HCT116 (cell line): ENCODE measurements around the gene ZNF346. TPM values are rescaled to one million over a fixed set of nuclear protein-coding genes. Genes with fewer than 3 reads are reported as not detected.

Experiments
- ATAC-seq: fragments of 200-7000 bp; cut with Tn5 transposase; 2 replicates; pipeline ENCODE4 v1.9.1; 2020; ENCODE audit warnings: mild to moderate bottlenecking, moderate library complexity
- BruUV-seq: library from RNA; stranded (reverse); fragments of 400-500 nt; replicated peaks from 2 replicates; lab custom pipeline; 2021; lab: Mats Ljungman, UMichigan
- CTCF ChIA-PET: fragments of 300-600 bp; sonication (Branson Sonifier 250); formaldehyde crosslinking; loops from one replicate; lab custom pipeline; 2021; ENCODE audit warnings: antibody characterized with exemption; lab: Charles Lee
- POLR2A ChIA-PET: fragments of 300-600, 350-600 bp; sonication (Branson Sonifier 250); formaldehyde crosslinking; loops from one replicate; lab custom pipeline; 2021; ENCODE audit warnings: antibody characterized with exemption; lab: Charles Lee
- RAD21 ChIA-PET, 2 experiments: fragments of 300-600 bp; sonication (Branson Sonifier 250); formaldehyde crosslinking; loops; one replicate each; lab custom pipeline; 2023; ENCODE audit warnings: low total read pairs in 2 of 2; ENCODE audit not compliant: uncharacterized antibody in 2 of 2, unreplicated experiment in 2 of 2, low non-redundant PET in 1 of 2; lab: Charles Lee
- DNase-seq: peaks from one replicate; pipeline ENCODE4 v3.0.0-alpha.2; 2010; ENCODE audit warnings: low read depth, low spot score
- H2AFZ ChIP-seq: fragments of 200-600 bp; shearing (Covaris generic), sonication (generic); 2 replicates; pipeline ENCODE4 v1.6.1; 2017; ENCODE audit warnings: low read depth, mixed run types, mixed read lengths, antibody characterized with exemption, low read length; ENCODE audit not compliant: poor library complexity, severe bottlenecking
- H3K27ac ChIP-seq: 2 replicates; pipeline ENCODE4 v1.5.1; 2012; ENCODE audit warnings: low read depth, low read length
- H3K27me3 ChIP-seq: fragments of 200-600 bp; sonication (generic); 2 replicates; pipeline ENCODE4 v1.6.1; 2016; ENCODE audit warnings: mixed run types, low read length, mixed read lengths; ENCODE audit not compliant: insufficient read depth
- H3K36me3 ChIP-seq, 2 experiments: fragments of 200-500 bp in 1 of 2; fragments of 200-600 bp in 1 of 2; sonication (Bioruptor generic) in 1 of 2; sonication (generic) in 1 of 2; 2 replicates each; pipeline versions ENCODE4 v1.5.1 to v1.6.1; 2014 to 2016; ENCODE audit warnings: low read length in 2 of 2, inconsistent platforms in 1 of 2, mixed read lengths in 1 of 2, mixed run types in 1 of 2; ENCODE audit not compliant: insufficient read depth in 2 of 2, control insufficient read depth in 1 of 2
- H3K4me1 ChIP-seq, 2 experiments: fragments of 200-600 bp in 1 of 2; sonication (generic) in 1 of 2; 2 replicates each; pipeline versions ENCODE4 v1.5.1 to v1.6.1; 2012 to 2017; ENCODE audit warnings: low read length in 2 of 2, inconsistent platforms in 1 of 2, mild to moderate bottlenecking in 1 of 2, mixed read lengths in 1 of 2, mixed run types in 1 of 2, moderate library complexity in 1 of 2; ENCODE audit not compliant: insufficient read depth in 2 of 2, control insufficient read depth in 1 of 2
- H3K4me2 ChIP-seq: fragments of 200-600 bp; sonication (generic); 2 replicates; pipeline ENCODE4 v1.6.1; 2017; ENCODE audit warnings: mixed run types, low read length, mixed read lengths
- H3K4me3 ChIP-seq, 2 experiments: fragments of 200-600 bp in 1 of 2; sonication (generic) in 1 of 2; replicated peaks in 1 of 2; 2 replicates each; pipeline ENCODE4 v1.5.1; 2011 to 2016; ENCODE audit warnings: low read length in 2 of 2, control low read depth in 1 of 2, low read depth in 1 of 2, mild to moderate bottlenecking in 1 of 2, mixed read lengths in 1 of 2, mixed run types in 1 of 2
- H3K79me2 ChIP-seq: fragments of 200-600 bp; sonication (generic); 2 replicates; pipeline ENCODE4 v1.6.1; 2017; ENCODE audit warnings: mild to moderate bottlenecking, mixed run types, low read length, moderate library complexity, mixed read lengths; ENCODE audit not compliant: insufficient read depth
- H3K9ac ChIP-seq: fragments of 200-600 bp; sonication (generic); 2 replicates; pipeline ENCODE4 v1.6.1; 2016; ENCODE audit warnings: low read length, mixed read lengths
- H3K9me2 ChIP-seq: fragments of 200-600 bp; sonication (generic), shearing (Covaris generic); 2 replicates; pipeline ENCODE4 v1.6.1; 2017; ENCODE audit warnings: mixed run types, mild to moderate bottlenecking, moderate library complexity; ENCODE audit not compliant: insufficient read depth
- H3K9me3 ChIP-seq, 2 experiments: fragments of 200-500 bp in 1 of 2; fragments of 200-600 bp in 1 of 2; sonication (Bioruptor generic) in 1 of 2; sonication (generic) in 1 of 2; 2 replicates each; pipeline ENCODE4 v1.6.1; 2014 to 2017; ENCODE audit warnings: low read length in 2 of 2, mixed read lengths in 2 of 2, inconsistent platforms in 1 of 2, low read depth in 1 of 2, mild to moderate bottlenecking in 1 of 2, mixed run types in 1 of 2, moderate library complexity in 1 of 2; ENCODE audit not compliant: control insufficient read depth in 1 of 2, insufficient read depth in 1 of 2
- H4K20me1 ChIP-seq: fragments of 200-600 bp; sonication (generic), shearing (Covaris generic); 2 replicates; pipeline ENCODE4 v1.6.1; 2017; ENCODE audit warnings: mixed run types, mild to moderate bottlenecking, moderate library complexity; ENCODE audit not compliant: insufficient read depth
- CTCF ChIP-seq, 3 experiments: fragments of 200-600 bp in 1 of 3; sonication (generic) in 1 of 3; IDR thresholded peaks in 2 of 3; conservative IDR thresholded peaks in 1 of 3; 2 replicates each; pipeline ENCODE4 v1.5.1; 2012 to 2017; ENCODE audit warnings: low read depth in 2 of 3, low read length in 2 of 3, antibody characterized with exemption in 1 of 3, borderline replicate concordance in 1 of 3, control low read depth in 1 of 3, mild to moderate bottlenecking in 1 of 3, mixed read lengths in 1 of 3, mixed run types in 1 of 3, moderate library complexity in 1 of 3; ENCODE audit not compliant: insufficient read depth in 1 of 3
- EGR1 ChIP-seq: IDR thresholded peaks from 2 replicates; pipeline ENCODE4 v1.6.1; 2012; ENCODE audit warnings: low read depth
- ELF1 ChIP-seq: IDR thresholded peaks from 2 replicates; pipeline ENCODE4 v1.6.1; 2012; ENCODE audit warnings: low read depth, borderline replicate concordance
- POLR2A ChIP-seq: IDR thresholded peaks from 2 replicates; pipeline ENCODE4 v1.7.0; 2011; ENCODE audit warnings: borderline replicate concordance; ENCODE audit not compliant: insufficient read depth, insufficient read length; ENCODE audit errors: extremely low read depth
- RAD21 ChIP-seq: IDR thresholded peaks from 2 replicates; pipeline ENCODE4 v1.6.1; 2012; ENCODE audit warnings: low read depth, mild to moderate bottlenecking
- SIN3A ChIP-seq: IDR thresholded peaks from 2 replicates; pipeline ENCODE4 v1.6.1; 2012; ENCODE audit warnings: low read depth
- intact Hi-C: fragments of 100-400 bp; cut with micrococcal nuclease; formaldehyde crosslinking; loops from 2 replicates; pipeline ENCODE4 v1.10.0; 2022
- total RNA-seq: library from RNA; stranded (reverse); gene quantifications from one replicate; pipeline ENCODE4 v1.2.1, GENCODE V29; 2021; ENCODE audit not compliant: unreplicated experiment
- TF ChIP-seq, protein P1 (sequence below): IDR thresholded peaks from 2 replicates; pipeline ENCODE4 v1.6.1; 2011; ENCODE audit warnings: mild to moderate bottlenecking, low read length, moderate library complexity; ENCODE audit not compliant: insufficient replicate concordance; ENCODE audit errors: extremely low read depth
- TF ChIP-seq, protein P2 (sequence below): IDR thresholded peaks from 2 replicates; pipeline ENCODE4 v1.6.1; 2012; ENCODE audit warnings: low read depth
- TF ChIP-seq, protein P3 (sequence below): IDR thresholded peaks from 2 replicates; pipeline ENCODE4 v1.6.1; 2012

The ZNF346 gene
- total RNA-seq, 1 experiment from 2014 or later, result 13.7 TPM

- intact Hi-C loops, result no loop called here
- DNase-seq, result no peak
- no peak overlapping the region for H2AFZ ChIP-seq
- H3K79me2 ChIP-seq, result no peaks in the 10 kb centered on the region
- BruUV-seq, result no TSS peak
- no peaks in the 10 kb centered on the region for H4K20me1 ChIP-seq
- no peak for TF ChIP-seq RAD21
- TF ChIP-seq SIN3A, result no peak
- no peak for TF ChIP-seq ELF1
- TF ChIP-seq, protein P1, sequence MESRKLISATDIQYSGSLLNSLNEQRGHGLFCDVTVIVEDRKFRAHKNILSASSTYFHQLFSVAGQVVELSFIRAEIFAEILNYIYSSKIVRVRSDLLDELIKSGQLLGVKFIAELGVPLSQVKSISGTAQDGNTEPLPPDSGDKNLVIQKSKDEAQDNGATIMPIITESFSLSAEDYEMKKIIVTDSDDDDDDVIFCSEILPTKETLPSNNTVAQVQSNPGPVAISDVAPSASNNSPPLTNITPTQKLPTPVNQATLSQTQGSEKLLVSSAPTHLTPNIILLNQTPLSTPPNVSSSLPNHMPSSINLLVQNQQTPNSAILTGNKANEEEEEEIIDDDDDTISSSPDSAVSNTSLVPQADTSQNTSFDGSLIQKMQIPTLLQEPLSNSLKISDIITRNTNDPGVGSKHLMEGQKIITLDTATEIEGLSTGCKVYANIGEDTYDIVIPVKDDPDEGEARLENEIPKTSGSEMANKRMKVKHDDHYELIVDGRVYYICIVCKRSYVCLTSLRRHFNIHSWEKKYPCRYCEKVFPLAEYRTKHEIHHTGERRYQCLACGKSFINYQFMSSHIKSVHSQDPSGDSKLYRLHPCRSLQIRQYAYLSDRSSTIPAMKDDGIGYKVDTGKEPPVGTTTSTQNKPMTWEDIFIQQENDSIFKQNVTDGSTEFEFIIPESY, result no peak
- TF ChIP-seq, protein P2, sequence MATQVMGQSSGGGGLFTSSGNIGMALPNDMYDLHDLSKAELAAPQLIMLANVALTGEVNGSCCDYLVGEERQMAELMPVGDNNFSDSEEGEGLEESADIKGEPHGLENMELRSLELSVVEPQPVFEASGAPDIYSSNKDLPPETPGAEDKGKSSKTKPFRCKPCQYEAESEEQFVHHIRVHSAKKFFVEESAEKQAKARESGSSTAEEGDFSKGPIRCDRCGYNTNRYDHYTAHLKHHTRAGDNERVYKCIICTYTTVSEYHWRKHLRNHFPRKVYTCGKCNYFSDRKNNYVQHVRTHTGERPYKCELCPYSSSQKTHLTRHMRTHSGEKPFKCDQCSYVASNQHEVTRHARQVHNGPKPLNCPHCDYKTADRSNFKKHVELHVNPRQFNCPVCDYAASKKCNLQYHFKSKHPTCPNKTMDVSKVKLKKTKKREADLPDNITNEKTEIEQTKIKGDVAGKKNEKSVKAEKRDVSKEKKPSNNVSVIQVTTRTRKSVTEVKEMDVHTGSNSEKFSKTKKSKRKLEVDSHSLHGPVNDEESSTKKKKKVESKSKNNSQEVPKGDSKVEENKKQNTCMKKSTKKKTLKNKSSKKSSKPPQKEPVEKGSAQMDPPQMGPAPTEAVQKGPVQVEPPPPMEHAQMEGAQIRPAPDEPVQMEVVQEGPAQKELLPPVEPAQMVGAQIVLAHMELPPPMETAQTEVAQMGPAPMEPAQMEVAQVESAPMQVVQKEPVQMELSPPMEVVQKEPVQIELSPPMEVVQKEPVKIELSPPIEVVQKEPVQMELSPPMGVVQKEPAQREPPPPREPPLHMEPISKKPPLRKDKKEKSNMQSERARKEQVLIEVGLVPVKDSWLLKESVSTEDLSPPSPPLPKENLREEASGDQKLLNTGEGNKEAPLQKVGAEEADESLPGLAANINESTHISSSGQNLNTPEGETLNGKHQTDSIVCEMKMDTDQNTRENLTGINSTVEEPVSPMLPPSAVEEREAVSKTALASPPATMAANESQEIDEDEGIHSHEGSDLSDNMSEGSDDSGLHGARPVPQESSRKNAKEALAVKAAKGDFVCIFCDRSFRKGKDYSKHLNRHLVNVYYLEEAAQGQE, result no peak
- TF ChIP-seq CTCF (IDR thresholded peaks at IDR 0.05 in 2 of 3, conservative IDR thresholded peaks at IDR 0.05 in 1 of 3; ENCODE audit: borderline replicate concordance in 1 of 3, insufficient read depth in 1 of 3, low read depth in 2 of 3, low read length in 2 of 3), result no peak
- no peak for TF ChIP-seq EGR1
- TF ChIP-seq POLR2A, result no peak
- TF ChIP-seq, protein P3, sequence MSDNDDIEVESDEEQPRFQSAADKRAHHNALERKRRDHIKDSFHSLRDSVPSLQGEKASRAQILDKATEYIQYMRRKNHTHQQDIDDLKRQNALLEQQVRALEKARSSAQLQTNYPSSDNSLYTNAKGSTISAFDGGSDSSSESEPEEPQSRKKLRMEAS, result no peak
- CTCF ChIA-PET, result interaction anchor here (1.4 to 2.1 kb wide), 2 partner anchors 13 to 183 kb away, joined by 4 to 5 read pairs; no protein-coding TSS in a partner anchor
- H3K27me3 ChIP-seq, result no peaks in the 10 kb centered on the region
- no peaks in the 10 kb centered on the region for H3K9me2 ChIP-seq
- H3K36me3 ChIP-seq, result no peaks in the 10 kb centered on the region
- H3K4me2 ChIP-seq, result no peak overlapping the region
- POLR2A ChIA-PET, result no interaction called here
- ATAC-seq, result no peak
- H3K27ac ChIP-seq, result no peak overlapping the region
- H3K4me1 ChIP-seq, result peaks cover 4 to 18% of the 10 kb centered on the region in 2 experiments; a peak in 2 of 4 replicates
- H3K9ac ChIP-seq, result no peak overlapping the region
- no peak overlapping the region for H3K4me3 ChIP-seq
- RAD21 ChIA-PET, result no interaction called here
- H3K9me3 ChIP-seq, result no peaks in the 10 kb centered on the region
Observed at GRCh38 chr5:177126771-177127170, 104.3 kb downstream of the ZNF346 start.
